Stimulated activated CD4-positive, alpha-beta T cell treated with anti-CD3 and anti-CD28 coated beads, Interleukin-15, amount 100 ng/mL, for 1 hour (primary cell): ENCODE measurements around the gene KRT2.
A peak's percentile ranks its signal among the peaks of the same experiment; 100 is the strongest.
"Not testable (repeated sequence)": the region's sequence is repeated elsewhere in the genome, so short reads cannot be mapped to it uniquely, and the experiment has no call there.

Source experiments
- DNase-seq, 2 donors: peaks; one replicate each; pipeline ENCODE4 v3.0.0-alpha.2; 2020; ENCODE audit warnings: low read depth in 1 of 2, low spot score in 1 of 2

Gene KRT2

DNA sequence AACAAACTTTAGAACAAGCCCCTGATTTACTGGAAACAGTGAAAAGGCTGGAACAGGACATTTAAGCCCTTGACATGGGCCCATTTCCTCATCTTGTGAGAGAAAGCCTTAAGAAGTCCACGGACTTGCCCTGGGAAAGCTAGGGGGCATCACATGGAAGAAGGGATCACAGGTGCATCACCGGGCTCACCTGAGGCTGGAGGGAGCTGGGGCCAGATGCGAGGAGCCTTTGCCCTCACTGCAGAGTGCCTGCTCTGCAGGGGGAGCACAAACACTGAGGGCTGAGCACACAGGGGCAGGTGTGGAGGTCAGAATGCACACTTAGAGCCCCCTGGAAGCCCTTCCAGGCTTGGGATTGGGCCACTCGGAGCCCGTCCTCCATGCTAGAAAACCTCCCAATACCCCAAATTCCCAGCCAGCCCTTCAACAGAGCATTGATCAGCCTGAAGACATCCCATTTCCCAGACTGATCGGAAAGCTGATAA lies 33.4 kb upstream of the KRT2 start:
- DNase-seq, result no peak

DNA sequence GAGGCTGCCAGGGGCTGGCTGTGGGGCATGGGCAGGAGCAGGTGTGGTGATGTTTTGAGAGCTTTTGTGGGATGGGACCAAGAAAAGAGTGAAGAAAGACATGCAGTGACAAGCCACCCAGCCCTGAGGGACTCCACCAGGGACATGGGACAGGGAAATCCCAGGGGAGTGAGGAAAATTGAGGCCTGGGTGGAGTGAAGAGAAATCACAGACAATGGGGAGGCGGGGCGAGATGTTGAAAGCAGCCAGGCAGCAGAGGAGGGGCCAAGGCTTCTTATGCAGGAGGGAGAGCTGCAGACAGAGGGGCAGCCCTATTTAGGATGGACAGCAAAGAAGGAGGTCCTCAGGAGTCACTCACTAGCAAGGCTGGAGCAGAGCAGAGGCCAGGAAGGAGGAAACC lies 32.4 kb upstream of the KRT2 start:
- DNase-seq, result no peak

DNA sequence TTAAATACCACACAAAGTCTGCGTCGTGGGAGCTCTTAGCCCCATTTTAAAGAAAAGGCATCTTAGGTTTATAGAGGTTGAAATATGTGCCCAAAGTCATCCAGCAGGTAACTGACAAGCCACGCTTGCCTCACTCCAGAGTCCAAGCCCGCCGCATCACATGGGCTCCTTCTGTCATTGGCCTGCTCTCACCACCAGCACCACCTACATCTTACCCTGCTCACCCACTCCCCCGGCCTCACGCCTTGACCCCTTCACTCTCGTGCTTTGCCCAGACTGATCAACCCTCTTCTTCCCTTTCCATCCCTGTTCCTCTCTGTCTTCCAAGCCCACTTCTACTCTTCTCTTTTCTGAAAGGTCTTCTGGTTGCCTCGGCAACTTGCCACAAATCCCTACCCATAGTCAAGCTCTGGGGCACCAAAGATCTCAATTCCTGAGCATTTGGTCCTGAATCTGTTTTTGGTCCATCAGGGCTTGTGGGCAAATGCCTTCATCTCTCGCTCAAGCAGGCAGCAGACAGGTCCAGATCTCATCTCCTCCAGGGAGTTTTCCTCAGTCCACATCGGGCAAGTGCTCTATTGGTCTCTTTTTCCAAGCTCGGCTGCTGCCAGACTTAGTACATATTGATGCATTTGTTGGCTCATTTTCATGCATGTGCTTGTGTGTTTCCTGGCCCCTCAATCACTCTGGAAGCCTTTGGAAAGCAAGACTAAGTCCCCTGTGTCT lies 31.7 kb upstream of the KRT2 start:
- no peak for DNase-seq

DNA sequence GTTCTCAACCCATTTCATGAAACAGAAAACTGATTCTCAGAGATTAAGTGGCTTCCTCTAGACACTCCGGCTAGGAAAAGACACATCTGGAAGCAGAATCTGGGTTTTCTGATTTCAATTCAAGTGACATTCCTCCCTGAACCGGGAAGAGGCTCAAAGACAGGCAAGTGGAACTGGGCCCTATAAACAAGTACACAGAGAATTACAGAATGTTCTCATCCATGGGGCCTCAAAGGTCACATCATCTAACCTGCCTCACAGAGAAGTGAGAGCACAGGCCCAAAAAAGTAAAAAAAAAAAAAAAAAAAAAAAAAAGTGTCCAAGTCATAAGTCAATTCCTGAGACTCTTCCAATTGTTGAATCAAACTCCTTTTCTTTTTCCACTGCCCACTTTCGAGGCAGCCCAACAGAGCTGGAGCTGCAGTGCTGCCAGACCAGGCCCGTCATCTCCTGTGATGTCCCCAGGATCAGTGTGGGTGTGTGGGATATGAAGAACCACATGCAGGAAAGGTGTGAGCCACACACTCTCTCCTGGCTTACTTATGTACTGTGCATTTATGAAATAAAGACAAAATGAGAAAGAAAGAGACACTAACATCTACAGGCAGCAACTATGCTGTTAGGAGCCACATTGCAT lies 31.0 kb upstream of the KRT2 start:
- no peak for DNase-seq

DNA sequence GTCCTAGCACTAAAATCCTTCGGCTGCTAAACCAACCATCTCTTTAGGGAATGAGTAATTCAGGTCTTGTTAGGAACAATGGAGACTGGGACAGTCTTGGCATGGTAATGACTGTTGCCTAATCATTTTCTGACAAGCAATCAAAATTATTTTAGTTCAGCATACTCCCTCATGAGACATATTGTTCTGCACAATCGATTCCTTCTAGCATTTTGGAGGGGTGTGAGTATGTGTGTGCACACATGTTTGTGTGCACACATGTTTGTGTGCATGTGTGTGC lies 30.3 kb upstream of the KRT2 start:
- DNase-seq, result no peak

DNA sequence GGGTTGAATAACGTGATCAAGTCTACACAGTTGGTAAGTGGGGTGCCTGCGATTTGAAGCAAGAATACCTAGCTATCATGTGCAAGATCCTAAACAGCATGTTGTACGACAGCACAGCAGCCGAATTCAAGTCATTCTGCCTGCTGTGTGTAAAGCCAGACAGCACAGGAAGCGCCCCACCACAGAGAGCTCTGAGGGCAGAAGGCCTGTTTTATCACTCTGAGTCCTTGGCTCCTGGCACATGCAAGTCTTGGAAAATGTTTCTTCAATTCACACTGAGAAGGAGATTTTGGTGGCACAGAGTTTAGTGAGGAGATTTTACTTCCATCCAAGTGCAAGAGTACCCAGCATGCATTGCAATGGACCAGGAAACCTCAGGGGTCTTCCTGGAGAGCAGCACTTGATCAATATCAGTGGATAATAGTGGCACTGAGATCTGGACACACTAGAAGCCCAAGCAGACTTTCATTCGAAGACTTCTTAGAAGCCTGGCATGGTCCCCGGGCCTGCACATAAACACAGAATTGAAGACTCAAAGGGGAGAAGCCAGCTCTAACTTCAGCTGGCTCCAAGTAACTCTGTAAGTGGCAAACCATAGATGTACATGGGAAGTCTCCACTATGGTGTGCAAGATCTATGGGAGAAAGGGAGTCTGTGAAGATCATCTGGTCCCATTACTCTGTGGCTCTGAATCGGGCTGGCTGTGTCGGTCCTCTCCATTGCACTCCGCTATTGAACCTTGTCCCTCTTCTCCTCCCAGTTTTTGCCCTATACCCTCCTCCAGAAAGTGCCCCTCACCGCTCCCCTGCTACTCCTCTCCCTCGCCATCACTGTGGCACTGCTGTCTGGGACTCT lies 29.7 kb upstream of the KRT2 start:
- DNase-seq, result peak; percentile 1 to 9

DNA sequence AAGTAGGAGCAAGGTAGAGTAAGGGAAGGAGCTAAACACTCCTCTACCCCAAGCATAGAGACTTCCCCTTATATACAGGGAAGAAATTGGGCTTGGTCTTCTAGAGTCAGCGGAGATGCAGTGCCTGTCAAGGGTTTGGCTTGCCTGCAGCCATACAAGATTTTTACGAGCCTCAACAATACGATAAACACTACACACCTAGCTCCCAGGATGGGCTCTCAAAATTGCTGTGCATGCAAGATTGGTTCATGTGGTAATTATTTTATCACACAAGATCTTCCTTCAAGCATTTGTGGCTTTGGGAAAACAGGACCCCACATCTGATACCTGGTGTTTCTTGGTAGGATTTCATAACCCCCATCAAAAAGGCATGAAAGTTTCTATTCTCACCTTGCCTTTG lies 28.4 kb upstream of the KRT2 start, which contains the start of gene KRT1:
Gene KRT1, minus strand, starts transcription at position 45 of the 400 bp plus-strand sequence. CDS start 59 bp downstream, outside the sequence.
- DNase-seq, result no peak

DNA sequence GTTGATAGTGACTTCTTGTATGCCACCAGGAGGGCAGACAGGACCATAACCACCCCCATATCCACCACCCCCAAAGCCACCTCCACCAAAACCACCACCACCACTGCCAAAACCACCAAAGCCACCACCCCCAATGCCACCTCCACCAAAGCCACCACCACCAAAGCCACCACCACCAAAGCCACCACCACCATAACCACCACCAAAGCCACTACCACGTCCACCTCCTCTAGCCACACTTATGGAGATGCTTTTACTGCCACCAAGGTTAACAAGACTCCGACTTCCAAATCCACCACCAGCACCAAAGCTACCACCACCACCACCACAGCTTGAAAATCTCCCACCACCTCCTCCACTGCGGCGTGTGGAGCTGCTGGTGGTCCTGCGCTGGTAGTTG lies 27.9 kb upstream of the KRT2 start:
- no peak for DNase-seq

DNA sequence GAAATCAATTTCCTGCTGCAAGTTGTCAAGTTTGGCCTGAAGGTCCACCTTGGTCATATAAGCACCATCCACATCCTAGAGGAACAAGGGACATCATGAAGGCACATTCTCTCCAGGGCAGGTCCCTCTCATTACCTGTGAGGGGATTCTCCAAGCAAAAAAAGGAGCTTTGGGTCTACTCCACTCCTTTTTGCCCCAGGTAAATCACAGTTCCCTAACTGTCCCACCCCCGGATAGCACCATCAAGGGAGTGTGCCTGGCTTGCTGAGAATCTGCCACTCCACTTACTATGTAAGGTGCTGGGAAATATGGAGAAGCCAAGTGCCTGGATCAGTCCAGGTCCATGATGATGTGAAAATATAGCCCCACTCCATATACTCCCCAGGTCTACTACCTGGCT lies 25.7 kb upstream of the KRT2 start:
- no peak for DNase-seq

DNA sequence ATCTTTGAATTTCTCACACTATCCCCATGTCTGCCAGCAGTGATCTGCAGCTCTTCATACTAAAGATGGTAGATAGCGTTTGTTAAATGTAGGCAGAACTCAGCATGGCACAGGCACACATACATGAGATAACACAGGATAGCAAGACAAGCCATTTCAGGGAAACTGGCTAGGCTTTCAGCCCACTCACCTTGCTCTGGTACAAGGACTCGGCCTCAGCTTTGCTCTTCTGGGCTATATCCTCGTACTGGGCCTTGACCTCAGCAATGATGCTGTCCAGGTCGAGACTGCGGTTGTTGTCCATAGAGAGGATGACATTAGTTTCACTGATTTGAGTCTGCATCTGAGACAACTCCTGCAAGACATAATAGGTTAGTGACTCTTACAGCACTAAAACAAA lies 25.1 kb upstream of the KRT2 start:
- no peak for DNase-seq

DNA sequence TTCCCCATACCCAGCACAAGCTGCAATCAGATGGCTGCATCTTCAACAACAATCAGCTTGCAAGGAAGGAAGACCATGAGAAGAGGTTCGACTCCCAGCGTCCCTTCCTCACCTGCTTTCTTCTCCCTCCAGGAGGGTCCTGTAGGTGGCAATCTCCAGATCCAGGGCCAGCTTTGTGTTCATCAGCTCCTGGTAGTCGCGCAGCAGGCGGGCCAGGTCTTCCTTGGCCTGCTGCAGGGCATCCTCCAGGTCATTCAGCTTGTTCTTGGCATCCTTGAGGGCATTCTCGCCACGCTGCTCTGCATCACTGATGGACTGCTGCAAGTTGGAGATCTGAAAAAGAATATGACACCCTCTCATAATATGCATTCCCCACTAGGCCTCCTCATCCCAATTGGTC lies 24.2 kb upstream of the KRT2 start:
- no peak for DNase-seq

DNA sequence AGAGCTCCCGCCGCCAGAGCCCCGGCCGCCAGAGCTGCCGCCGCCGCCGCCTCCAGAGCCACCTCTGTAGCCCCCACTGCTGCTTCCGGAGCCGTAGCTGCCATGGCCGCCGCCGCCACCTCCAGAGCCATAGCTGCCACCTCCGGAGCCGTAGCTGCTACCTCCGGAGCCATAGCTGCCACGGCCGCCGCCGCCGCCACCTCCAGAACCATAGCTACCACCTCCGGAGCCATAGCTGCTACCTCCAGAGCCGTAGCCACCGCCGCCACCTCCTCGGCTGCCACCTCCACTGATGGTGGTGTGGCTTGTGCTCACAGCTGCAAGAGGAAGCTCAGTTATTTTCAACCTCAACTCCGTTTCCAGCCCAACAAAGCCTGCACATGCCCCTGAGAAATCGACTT lies 23.3 kb upstream of the KRT2 start:
- no peak for DNase-seq

DNA sequence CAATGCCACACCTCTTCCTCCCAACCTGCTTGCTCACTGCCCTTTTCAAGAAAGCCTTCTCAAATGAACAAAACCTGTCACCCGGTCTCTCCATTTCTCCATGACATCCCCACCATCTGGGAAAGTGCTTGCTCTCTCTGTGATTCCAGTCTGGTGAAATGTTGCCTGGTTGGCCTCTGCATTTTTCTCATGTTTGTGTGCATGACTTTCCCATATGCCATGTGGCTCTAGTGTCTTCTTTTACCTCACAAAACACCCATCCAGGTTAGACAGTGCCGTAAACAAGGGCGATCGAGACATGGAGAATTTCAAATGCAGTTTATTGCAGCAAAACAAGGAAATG lies 22.4 kb upstream of the KRT2 start:
- no peak for DNase-seq

DNA sequence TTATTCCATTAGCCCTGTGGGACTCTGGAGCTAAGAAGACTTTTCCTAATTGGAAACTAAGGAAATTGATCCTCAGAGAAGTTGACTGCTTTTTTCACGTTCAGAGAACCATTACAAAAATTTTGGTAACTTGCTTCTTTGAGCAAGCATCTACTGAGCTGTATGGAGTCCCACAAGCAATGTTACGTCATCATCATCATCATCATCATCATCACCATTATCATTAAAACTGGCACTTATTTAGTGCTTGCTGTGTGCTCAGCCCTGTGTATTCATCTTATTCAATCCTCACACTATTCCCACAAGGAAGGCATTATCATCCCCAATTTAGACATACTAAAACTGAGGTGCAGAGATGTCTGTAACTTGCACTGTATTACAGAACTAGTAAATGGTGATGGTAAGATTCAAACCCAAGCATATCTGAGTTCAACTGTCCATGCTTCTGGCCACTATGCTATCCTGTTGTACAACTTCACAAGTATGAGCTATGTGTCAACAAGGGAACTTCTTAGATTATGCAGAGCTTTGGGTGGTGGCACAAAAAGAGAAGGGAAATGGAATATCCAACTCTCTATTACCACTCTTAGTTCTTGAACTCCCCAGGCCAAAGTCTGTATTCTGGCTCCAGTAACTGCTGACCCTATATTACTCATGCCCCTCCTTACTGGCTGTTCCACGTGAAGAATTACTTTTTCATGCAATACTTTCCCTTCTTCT lies 21.9 kb upstream of the KRT2 start:
- DNase-seq, result no peak

DNA sequence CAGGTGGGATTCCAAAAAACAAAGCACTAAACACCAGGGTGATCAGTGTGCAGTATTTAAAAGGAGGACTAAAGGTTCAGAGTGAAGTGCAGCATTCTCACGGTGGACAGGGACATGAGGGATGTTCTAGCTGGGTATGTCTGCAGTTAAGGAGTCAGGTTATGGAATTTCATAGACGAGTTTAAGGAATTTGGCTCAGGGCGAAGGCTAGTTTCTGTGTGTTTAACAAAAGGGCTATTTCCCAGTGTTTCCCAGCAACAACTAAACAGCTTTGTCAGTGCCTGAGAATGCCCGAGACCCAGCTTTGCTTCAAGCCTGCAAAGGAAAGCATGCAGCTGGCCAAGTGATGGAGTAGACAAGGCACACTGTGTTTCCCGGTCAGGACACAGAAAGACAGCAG lies 21.2 kb upstream of the KRT2 start:
- DNase-seq, result no peak

DNA sequence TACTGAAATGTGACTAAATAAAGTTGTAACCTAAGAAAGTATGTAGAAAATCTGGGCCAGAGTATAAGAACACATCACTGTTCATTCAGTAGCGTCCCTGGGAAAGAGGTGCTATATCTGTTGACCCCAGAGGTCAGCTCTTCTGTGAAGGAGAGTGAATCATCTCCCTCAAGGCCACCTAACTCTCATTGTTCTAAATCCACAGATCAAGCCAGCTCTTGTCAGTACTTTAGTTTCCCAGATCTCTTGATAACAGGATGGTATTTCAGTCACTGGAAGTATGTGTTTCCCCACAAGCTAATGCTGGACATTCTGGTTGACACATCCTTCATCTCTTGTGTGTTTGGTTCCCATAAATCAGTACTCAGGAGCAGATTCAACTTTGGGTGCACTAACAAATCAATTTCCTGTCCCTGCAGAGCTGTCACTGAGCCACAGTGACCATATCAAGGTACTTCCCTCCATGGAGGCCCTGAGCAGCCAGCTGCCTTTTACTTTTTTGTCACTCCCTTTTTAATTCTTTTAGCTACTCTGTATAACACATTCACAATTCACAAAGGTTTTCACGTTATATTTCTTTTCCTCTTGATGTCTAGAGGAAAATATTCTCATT lies 20.4 kb upstream of the KRT2 start:
- no peak for DNase-seq

DNA sequence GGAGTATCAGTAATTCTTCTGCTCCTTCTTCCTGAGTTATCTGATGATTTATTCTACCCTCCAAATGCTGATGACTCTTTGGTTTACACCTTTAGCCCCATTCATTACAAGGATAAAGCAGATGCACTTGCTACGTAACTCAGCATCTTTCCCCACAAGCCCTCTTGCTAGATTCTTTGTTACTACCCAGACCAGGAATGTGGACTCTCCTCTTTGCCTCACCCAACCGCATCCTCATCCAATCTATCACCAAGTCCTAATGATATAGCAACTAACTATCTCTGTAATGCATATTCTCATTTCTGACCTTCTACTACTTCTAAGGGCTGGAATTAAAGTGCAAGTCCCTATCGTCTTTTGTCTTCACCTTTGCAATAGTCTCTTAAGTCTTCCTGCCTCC lies 18.9 kb upstream of the KRT2 start:
- DNase-seq, result no peak

DNA sequence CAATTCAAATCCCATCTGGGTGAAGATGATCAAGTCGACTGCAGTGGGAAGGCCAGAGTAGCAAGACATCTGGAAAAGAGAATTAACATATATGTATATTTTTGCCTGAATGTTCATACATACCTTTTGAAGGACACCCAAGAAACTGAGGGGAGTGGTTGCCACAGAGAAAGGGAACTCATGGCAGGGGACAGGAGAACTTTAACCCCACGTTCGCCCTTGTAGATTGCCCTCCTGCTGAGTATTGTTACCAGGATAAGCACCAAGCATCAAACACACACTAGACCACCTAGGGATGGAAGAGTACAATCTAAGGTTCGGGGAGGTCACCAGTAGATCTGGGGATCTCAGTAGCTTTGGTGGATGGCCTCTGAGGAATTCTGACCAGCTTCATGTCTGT lies 18.5 kb upstream of the KRT2 start:
- DNase-seq, result no peak

DNA sequence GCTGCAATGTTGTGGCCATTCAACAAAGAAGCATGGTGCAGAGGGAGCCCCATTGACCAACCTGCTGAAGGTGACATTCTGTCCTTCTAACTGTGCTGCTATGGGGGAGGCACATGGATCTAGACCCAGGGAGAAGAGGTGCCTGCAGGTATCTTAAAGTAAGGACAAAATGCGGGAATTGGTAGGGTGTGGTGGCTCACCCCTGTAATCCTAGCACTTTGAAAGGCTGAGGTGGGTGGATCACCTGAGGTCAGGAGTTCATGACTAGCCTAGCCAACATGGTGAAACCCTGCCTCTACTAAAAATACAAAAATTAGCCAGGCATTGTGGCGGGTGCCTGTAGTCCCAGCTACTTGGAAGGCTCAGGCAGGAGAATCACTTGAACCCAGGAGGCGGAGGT lies 17.9 kb upstream of the KRT2 start:
- not testable (repeated sequence) for DNase-seq

DNA sequence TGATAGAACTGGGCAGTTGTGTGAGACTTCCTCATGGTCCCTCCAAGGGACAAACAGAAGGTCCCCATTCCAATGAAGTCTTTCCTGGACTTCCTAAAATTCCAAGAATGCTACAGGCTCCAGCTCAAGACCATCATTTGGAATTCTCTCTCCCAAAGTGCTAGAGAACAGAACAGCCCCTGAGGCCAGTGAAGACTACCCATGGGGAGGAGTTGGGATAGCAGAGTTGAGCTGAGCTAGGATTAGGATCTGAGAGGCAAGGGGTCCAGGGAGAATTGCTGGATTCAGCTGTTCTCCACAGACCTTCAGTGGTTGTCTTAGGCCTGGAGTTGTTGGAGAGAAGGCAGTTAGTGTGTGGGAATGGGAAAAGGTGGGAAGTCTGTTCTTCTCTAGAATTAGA lies 17.4 kb upstream of the KRT2 start:
- no peak for DNase-seq

DNA sequence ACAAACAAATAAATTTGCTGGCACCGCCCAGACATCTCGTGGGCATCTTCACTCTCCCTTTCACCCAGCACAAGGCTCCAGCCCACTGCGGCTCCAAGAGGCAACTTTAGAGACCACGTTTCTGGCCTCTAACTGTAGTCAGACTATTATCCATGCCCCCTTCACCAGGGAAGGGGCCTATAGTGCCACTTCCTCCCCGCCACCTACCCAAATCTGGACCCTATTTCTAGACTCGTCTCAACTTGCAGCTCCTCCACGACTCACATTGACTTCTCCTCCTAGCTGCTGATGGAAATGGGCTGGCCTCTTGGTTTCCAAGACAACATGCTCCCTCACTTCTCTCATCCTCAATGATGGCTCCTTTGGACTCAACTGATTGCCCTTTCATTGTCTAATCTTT lies 15.9 kb upstream of the KRT2 start:
- DNase-seq, result no peak
